ENCODE measurements around the gene TESPA1.

TESPA1 gene

GRCh38 chr12:55008944-55009585, 24.5 kb upstream of the TESPA1 start:
- H3K4me3 ChIP-seq (ENCODE audit: low read length): no peak overlapping the region
- TF ChIP-seq, protein P1, sequence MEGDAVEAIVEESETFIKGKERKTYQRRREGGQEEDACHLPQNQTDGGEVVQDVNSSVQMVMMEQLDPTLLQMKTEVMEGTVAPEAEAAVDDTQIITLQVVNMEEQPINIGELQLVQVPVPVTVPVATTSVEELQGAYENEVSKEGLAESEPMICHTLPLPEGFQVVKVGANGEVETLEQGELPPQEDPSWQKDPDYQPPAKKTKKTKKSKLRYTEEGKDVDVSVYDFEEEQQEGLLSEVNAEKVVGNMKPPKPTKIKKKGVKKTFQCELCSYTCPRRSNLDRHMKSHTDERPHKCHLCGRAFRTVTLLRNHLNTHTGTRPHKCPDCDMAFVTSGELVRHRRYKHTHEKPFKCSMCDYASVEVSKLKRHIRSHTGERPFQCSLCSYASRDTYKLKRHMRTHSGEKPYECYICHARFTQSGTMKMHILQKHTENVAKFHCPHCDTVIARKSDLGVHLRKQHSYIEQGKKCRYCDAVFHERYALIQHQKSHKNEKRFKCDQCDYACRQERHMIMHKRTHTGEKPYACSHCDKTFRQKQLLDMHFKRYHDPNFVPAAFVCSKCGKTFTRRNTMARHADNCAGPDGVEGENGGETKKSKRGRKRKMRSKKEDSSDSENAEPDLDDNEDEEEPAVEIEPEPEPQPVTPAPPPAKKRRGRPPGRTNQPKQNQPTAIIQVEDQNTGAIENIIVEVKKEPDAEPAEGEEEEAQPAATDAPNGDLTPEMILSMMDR (conservative IDR thresholded peaks at IDR 0.05; ENCODE audit: low read length): no peak
- no peak for DNase-seq (ENCODE audit: low read depth)

GRCh38 chr12:55002355-55002754, 17.8 kb upstream of the TESPA1 start:
- TF ChIP-seq, protein P1 (conservative IDR thresholded peaks at IDR 0.05; ENCODE audit: low read length): no peak
- H3K4me3 ChIP-seq (ENCODE audit: low read length): no peak overlapping the region
- no peak for DNase-seq (ENCODE audit: low read depth)

DNA sequence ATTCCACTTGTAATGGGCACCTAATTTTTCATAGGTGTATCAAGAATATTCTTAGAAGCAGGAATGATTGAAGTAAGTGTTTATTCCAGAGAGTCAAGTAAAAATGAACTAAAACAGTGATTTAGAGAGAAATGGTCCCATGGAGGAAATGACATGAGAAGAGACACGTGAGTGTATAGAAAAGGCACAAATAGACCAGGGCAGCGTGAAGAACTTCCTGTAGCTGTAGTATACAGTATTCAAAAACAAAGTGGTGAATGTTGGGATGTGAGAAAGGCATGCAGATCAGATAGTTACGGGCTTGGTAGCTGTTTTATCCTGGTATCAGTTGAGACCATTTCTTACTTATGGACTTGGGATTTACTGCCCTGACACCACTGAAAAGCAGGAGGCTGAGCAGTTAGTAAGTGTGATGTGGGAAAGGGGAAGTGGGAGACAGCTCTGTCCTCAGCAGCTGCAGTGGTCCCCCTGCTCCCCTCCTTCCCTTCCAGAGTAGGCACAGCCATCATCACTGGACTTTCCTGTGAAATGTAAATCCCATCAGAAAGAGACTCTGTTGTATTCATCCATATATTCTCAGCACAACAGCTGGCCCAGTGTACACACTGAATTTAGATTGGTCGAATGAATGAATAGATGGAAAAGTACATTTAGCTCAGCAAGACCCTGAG, 16.8 kb upstream of the TESPA1 start:
- DNase-seq (ENCODE audit: low read depth): no peak
- H3K4me3 ChIP-seq (ENCODE audit: low read length): no peak overlapping the region
- TF ChIP-seq, protein P1 (conservative IDR thresholded peaks at IDR 0.05; ENCODE audit: low read length): no peak

DNA sequence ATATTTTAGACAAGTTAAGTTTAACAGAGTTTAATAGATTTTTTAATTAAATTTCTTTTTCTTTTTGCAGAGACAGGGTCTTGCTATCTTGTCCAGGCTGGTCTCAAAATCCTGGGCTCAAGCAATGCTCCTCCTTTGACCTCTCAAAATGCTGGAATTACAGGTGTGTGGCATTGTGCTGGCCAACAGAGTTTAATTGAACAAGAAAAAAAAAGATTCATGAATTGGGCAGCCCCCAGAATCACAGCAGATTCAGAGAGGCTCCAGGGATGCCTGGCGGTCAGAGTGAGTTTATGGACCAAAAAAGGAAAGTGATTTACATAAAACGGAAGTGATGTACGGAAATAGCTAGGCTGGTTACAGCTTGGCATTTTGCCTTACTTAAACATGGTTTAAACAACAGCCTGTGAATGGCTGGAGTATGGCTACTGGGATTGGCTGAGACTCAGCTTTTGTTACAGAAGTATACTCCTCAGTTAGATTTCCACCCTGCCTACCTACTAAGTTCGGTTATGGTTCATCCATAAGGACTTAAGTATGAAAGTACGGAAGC, 14.5 kb upstream of the TESPA1 start:
- no peak overlapping the region for H3K4me3 ChIP-seq (ENCODE audit: low read length)
- TF ChIP-seq, protein P1 (conservative IDR thresholded peaks at IDR 0.05; ENCODE audit: low read length): no peak
- no peak for DNase-seq (ENCODE audit: low read depth)

DNA sequence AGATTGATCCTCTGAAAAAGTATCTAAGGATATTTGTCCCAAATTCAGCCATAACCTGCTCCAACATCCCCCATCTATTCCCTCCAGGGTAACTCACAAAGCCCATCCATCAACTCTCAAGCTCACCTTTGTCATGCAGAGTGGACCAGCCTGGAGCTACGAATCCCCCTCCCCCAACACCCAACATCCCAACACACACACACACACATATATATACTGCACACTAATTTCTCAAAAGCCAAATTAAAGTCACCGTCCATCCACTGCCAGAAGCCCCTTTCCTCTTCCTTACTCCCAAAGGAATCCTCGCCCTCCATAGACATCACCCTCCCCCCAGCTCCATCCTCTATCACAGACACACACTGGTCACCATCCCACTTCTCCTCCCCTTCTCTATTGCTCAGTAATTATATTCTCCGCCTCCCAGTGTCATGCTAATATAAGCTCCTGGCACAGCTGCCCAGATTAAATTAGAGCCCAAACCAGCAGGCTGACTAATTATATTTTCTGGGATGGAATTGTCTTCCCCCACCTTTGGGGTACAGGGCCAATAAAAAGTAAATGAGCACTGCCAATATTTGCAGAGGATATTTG, 13.5 kb upstream of the TESPA1 start:
- no peak overlapping the region for H3K4me3 ChIP-seq (ENCODE audit: low read length)
- DNase-seq (ENCODE audit: low read depth): no peak
- TF ChIP-seq, protein P1 (conservative IDR thresholded peaks at IDR 0.05; ENCODE audit: low read length): no peak

DNA sequence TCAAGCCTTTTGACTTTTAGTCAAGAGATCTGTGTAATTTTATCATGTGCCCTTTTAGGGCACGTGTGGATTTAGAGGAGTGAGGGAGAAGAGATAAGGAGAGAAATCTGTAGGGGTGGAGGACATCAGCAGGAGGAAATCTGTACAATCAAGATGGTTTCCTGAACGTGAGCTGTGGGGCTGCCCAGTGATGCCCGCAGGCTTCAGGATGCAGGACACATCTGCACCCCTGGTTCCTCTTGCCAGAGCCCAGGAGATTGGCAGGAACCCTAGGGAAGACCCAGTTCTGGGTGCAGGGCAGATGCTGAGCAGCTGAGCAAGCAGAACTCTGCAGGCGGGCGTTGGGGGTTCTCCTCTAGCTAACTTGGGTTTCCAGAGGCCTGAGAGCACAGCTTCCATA, 11.6 kb upstream of the TESPA1 start:
- DNase-seq (ENCODE audit: low read depth): no peak
- H3K4me3 ChIP-seq (ENCODE audit: low read length): no peak overlapping the region
- TF ChIP-seq, protein P1 (conservative IDR thresholded peaks at IDR 0.05; ENCODE audit: low read length): no peak
